Gastroesophageal sphincter (tissue), 4 donors: ENCODE results near the gene GTF3C2. TPM values are rescaled to one million over a fixed set of nuclear protein-coding genes. Genes with fewer than 3 reads are reported as not detected.

ENCODE experiments used
- ATAC-seq: fragments of 150-250 bp; one replicate; pipeline ENCODE4 v1.9.1; 2016; ENCODE audit warnings: mild to moderate bottlenecking, moderate library complexity
- H3K27ac ChIP-seq, 4 donors: fragments of 200-600 bp; sonication (generic) in 3 of 4; 1 replicate in 3 of 4; 2 replicates in 1 of 4; pipeline ENCODE4 v1.5.1; 2016 to 2019
- H3K27me3 ChIP-seq: fragments of 200-600 bp; sonication (generic); one replicate; pipeline ENCODE4 v1.5.1; 2019
- H3K36me3 ChIP-seq, 2 donors: fragments of 200-600 bp; sonication (generic); one replicate each; pipeline ENCODE4 v1.5.1; 2019; ENCODE audit warnings: control low read depth in 1 of 2
- H3K4me1 ChIP-seq, 3 donors: fragments of 200-600 bp; sonication (generic); 1 replicate in 2 of 3; 2 replicates in 1 of 3; pipeline ENCODE4 v1.5.1; 2016 to 2019; ENCODE audit warnings: control low read depth in 2 of 3
- H3K4me3 ChIP-seq, 2 donors: fragments of 200-600 bp; sonication (generic); one replicate each; pipeline ENCODE4 v1.5.1; 2019; ENCODE audit warnings: mild to moderate bottlenecking in 1 of 2, moderate library complexity in 1 of 2
- H3K9me3 ChIP-seq, 3 donors: fragments of 200-600 bp; sonication (generic); one replicate each; pipeline ENCODE4 v1.5.1; 2017 to 2019; ENCODE audit warnings: control low read depth in 2 of 3
- CTCF ChIP-seq, 4 experiments: fragments of 200-600 bp in 2 of 4; fragments of 450-650 bp in 2 of 4; sonication (generic) in 1 of 4; IDR thresholded peaks; one replicate each; pipeline ENCODE4 v1.5.1; 2017 to 2019; ENCODE audit warnings: antibody characterized with exemption in 4 of 4, mild to moderate bottlenecking in 2 of 4, moderate library complexity in 2 of 4
- EP300 ChIP-seq: sonication (generic); formaldehyde crosslinking; IDR thresholded peaks from one replicate; pipeline ENCODE4 v1.6.1; 2017; ENCODE audit warnings: antibody characterized with exemption, mild to moderate bottlenecking
- POLR2A ChIP-seq, 2 donors: fragments of 450-650 bp; IDR thresholded peaks; one replicate each; pipeline ENCODE4 v1.6.1; 2017; ENCODE audit warnings: antibody characterized with exemption in 2 of 2, mild to moderate bottlenecking in 2 of 2, moderate library complexity in 1 of 2
- POLR2AphosphoS5 ChIP-seq: sonication (generic); formaldehyde crosslinking; IDR thresholded peaks from one replicate; pipeline ENCODE4 v1.6.1; 2017; ENCODE audit warnings: antibody characterized with exemption
- WGBS, 2 donors: methylation state at CpG; one replicate each; pipeline ENCODE4 v1.1.5; 2018; ENCODE audit warnings: low coverage in 1 of 2; 5-methylcytosine and 5-hydroxymethylcytosine counted together
- total RNA-seq, 4 donors: library from RNA; depleted of rRNA; stranded (reverse); fragments of >200 nt; gene quantifications; one replicate each; pipeline ENCODE4 v1.1.0, GENCODE V29; 2016

The GTF3C2 gene
- total RNA-seq, 4 donors from 2014 or later = 26.2 to 68.5 (median 32.0) TPM

- WGBS, 2 donors = 20 to 47% methylated on average over 3 of the region's 3 CpGs
- TF ChIP-seq POLR2AphosphoS5 (no peak), POLR2A (IDR thresholded peaks at IDR 0.05) (no peak), EP300 (no peak), CTCF (IDR thresholded peaks at IDR 0.05) (no peak)
- no peaks in the 10 kb centered on the region for H3K9me3 ChIP-seq
- H3K27me3 ChIP-seq = peaks cover 52% of the 10 kb centered on the region
- no peaks in the 10 kb centered on the region for H3K36me3 ChIP-seq
- ATAC-seq = no peak
- H3K4me3 ChIP-seq = no peak overlapping the region
- no peak overlapping the region for H3K27ac ChIP-seq
- no peaks in the 10 kb centered on the region for H3K4me1 ChIP-seq
These were observed 68.0 kb downstream of the GTF3C2 start for GRCh38 chr2:27288610-27289009.

GRCh38 chr2:27285481-27285880 lies 71.1 kb downstream of the GTF3C2 start:
- H3K27ac ChIP-seq = no peak overlapping the region
- H3K27me3 ChIP-seq = peaks cover 52% of the 10 kb centered on the region
- no peaks in the 10 kb centered on the region for H3K4me1 ChIP-seq
- TF ChIP-seq CTCF (IDR thresholded peaks at IDR 0.05) (no peak), POLR2AphosphoS5 (no peak), EP300 (no peak), POLR2A (IDR thresholded peaks at IDR 0.05) (no peak)
- ATAC-seq = no peak
- H3K4me3 ChIP-seq = no peak overlapping the region
- H3K9me3 ChIP-seq = no peaks in the 10 kb centered on the region
- H3K36me3 ChIP-seq = no peaks in the 10 kb centered on the region
- 60 to 71% methylated on average over 6 of the region's 6 CpGs for WGBS, 2 donors

GRCh38 chr2:27284996-27285395 lies 71.6 kb downstream of the GTF3C2 start:
- no peak for TF ChIP-seq POLR2A (IDR thresholded peaks at IDR 0.05)
- TF ChIP-seq POLR2AphosphoS5 = no peak
- TF ChIP-seq CTCF (IDR thresholded peaks at IDR 0.05) = no peak
- TF ChIP-seq EP300 = no peak
- H3K36me3 ChIP-seq = no peaks in the 10 kb centered on the region
- no peak overlapping the region for H3K4me3 ChIP-seq
- no peak overlapping the region for H3K27ac ChIP-seq
- no peak for ATAC-seq
- peaks cover 47% of the 10 kb centered on the region for H3K27me3 ChIP-seq
- 88 to 94% methylated on average over 1 of the region's 1 CpG for WGBS, 2 donors
- peaks cover 0 to 3% (median 0%) of the 10 kb centered on the region in 3 donors for H3K4me1 ChIP-seq
- no peaks in the 10 kb centered on the region for H3K9me3 ChIP-seq

- no peak for ATAC-seq
- peaks cover 0 to 6% (median 0%) of the 10 kb centered on the region in 3 donors for H3K4me1 ChIP-seq
- no peaks in the 10 kb centered on the region for H3K36me3 ChIP-seq
- no peak overlapping the region for H3K27ac ChIP-seq
- no peaks in the 10 kb centered on the region for H3K9me3 ChIP-seq
- no peak for TF ChIP-seq EP300
- 22 to 30% methylated on average over 4 of the region's 5 CpGs for WGBS, 2 donors
- H3K4me3 ChIP-seq = no peak overlapping the region
- H3K27me3 ChIP-seq = peaks cover 40% of the 10 kb centered on the region
These were observed 73.7 kb downstream of the GTF3C2 start for GRCh38 chr2:27282892-27283291.

DNA sequence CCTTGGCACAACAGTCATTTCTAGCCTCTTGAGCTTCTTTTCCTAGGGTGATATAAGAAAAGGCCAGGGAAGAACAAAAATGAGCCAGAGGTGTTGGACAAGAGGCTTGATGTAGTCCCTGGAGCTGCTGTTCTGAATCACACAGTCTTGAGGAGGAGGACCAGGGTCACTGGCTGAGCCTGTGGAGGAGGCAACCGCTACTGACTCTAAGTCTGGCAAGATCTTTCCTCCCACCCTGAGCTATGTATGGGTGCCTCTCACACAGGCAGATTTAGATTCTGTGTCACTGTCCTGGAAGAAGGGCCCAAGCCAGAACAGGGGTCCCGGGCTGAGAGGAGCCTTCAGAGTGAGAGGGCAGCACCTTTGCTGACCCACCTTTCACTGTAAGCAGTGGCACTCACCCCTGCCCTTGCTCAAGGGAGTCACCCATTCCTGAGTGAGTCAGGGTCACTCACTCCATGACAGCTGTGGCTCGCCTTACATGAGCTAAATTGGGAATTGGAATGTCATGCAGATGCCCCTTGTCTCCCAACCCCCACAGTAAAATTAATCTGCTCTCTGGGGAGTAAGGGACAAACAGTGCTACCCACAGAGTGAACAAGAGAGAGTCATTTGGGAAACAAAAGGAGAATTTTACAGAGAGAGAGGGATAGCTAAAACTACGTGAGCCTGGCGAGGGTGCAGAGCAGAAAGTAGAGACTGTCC lies 74.6 kb downstream of the GTF3C2 start, which contains the start of gene TRIM54:
TRIM54 (plus strand) TSS at position 575 of the 705 bp plus-strand sequence. CDS start 303 bp downstream, outside the sequence.
- no peak for TF ChIP-seq CTCF (IDR thresholded peaks at IDR 0.05)
- no peak for TF ChIP-seq POLR2AphosphoS5
- no peak for TF ChIP-seq POLR2A (IDR thresholded peaks at IDR 0.05)
- TF ChIP-seq EP300 = no peak
- WGBS, 2 donors = 46 to 50% methylated on average over 2 to 3 of the region's 5 CpGs

More for the DNA sequence above, 74.6 kb downstream of the GTF3C2 start, which contains the start of gene TRIM54:
- Histone ChIP-seq H3K9me3 (no peaks in the 10 kb centered on the region), H3K4me1 (peaks cover 0 to 6% (median 0%) of the 10 kb centered on the region in 3 donors), H3K36me3 (no peaks in the 10 kb centered on the region), H3K27me3 (peaks cover 44% of the 10 kb centered on the region), H3K4me3 (no peak within 1 kb of the TSS), H3K27ac (no peak within 1 kb of the TSS)
- no peak for ATAC-seq
